Type B pancreatic cell (in vitro differentiated cells): ENCODE data around the gene OR2Y1. TPM values are rescaled to one million over a fixed set of nuclear protein-coding genes. Genes with fewer than 3 reads are reported as not detected.
"Not testable (repeated sequence)": the region's sequence is repeated elsewhere in the genome, so short reads cannot be mapped to it uniquely, and the experiment has no call there.

Experiments used
- DNase-seq: peaks from one replicate; pipeline ENCODE4 v3.0.0; 2021; ENCODE audit warnings: mixed read lengths; ENCODE audit not compliant: unreplicated experiment; ENCODE audit errors: extremely low spot score
- H3K27ac Mint-ChIP-seq: 2 replicates; pipeline ENCODE4 v1.8.0; 2021; ENCODE audit warnings: mild to moderate bottlenecking, mixed read lengths
- H3K27me3 Mint-ChIP-seq: 2 replicates; pipeline ENCODE4 v1.8.0; 2021; ENCODE audit warnings: mixed read lengths
- H3K36me3 Mint-ChIP-seq: 2 replicates; pipeline ENCODE4 v1.8.0; 2021; ENCODE audit warnings: mixed read lengths
- H3K4me1 Mint-ChIP-seq: one replicate; pipeline ENCODE4 v1.8.0; 2021; ENCODE audit warnings: mixed read lengths; ENCODE audit not compliant: unreplicated experiment
- H3K4me3 Mint-ChIP-seq: 2 replicates; pipeline ENCODE4 v1.8.0; 2021; ENCODE audit warnings: mild to moderate bottlenecking, mixed read lengths
- H3K9me3 Mint-ChIP-seq: 2 replicates; pipeline ENCODE4 v1.8.0; 2021; ENCODE audit warnings: mixed read lengths
- CTCF ChIP-seq: fragments of 200-600 bp; sonication (generic); conservative IDR thresholded peaks from 2 replicates; pipeline ENCODE4 v1.5.0; 2021; ENCODE audit warnings: antibody characterized with exemption, mild to moderate bottlenecking
- total RNA-seq: library from RNA; stranded (reverse); gene quantifications from 2 replicates; pipeline ENCODE4 v1.2.1, GENCODE V29; 2021; ENCODE audit warnings: low replicate concordance

Gene OR2Y1
- total RNA-seq, 1 donor from 2014 or later: not detected

GRCh38 chr5:180755601-180756000, 15.7 kb upstream of the OR2Y1 start:
- no peak for TF ChIP-seq CTCF
- Mint-ChIP-seq H3K9me3 (peaks cover 13% of the 10 kb centered on the region), H3K27me3 (peaks cover 23% of the 10 kb centered on the region), H3K4me1 (no peaks in the 10 kb centered on the region), H3K36me3 (no peaks in the 10 kb centered on the region), H3K27ac (no peak overlapping the region), H3K4me3 (no peak overlapping the region)
- no peak for DNase-seq

- H3K9me3 Mint-ChIP-seq: no peaks in the 10 kb centered on the region
- DNase-seq: no peak
Observed at GRCh38 chr5:180744253-180744652, 4.4 kb upstream of the OR2Y1 start.

DNA sequence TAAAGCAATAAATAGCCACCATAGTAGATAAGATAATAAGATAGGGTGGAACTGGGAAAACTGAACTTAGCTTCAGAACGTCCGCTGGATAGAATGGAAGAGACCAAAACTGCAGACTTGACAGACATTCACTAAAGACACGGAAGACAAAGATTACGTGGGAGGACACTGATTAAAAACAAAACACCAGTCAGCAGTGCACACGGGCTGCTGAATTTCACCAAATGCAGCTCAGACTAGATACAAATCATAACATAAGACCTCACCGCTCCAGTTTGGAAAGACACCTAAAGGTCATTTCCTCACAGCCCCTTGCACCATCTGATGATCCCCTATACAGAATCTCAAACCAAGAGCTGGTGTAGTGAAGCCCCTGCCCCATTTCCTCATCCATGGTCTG, 2.9 kb upstream of the OR2Y1 start:
- no peak for DNase-seq
- Mint-ChIP-seq H3K27me3 (peaks cover 45% of the 10 kb centered on the region), H3K4me1 (no peaks in the 10 kb centered on the region), H3K27ac (no peak overlapping the region), H3K9me3 (no peaks in the 10 kb centered on the region), H3K36me3 (no peaks in the 10 kb centered on the region), H3K4me3 (no peak overlapping the region)
- TF ChIP-seq CTCF: no peak

More at GRCh38 chr5:180744253-180744652, 4.4 kb upstream of the OR2Y1 start:
- Mint-ChIP-seq H3K27ac (no peak overlapping the region), H3K27me3 (peaks cover 43% of the 10 kb centered on the region), H3K4me1 (no peaks in the 10 kb centered on the region), H3K4me3 (no peak overlapping the region), H3K36me3 (no peaks in the 10 kb centered on the region)
- TF ChIP-seq CTCF: no peak

DNA sequence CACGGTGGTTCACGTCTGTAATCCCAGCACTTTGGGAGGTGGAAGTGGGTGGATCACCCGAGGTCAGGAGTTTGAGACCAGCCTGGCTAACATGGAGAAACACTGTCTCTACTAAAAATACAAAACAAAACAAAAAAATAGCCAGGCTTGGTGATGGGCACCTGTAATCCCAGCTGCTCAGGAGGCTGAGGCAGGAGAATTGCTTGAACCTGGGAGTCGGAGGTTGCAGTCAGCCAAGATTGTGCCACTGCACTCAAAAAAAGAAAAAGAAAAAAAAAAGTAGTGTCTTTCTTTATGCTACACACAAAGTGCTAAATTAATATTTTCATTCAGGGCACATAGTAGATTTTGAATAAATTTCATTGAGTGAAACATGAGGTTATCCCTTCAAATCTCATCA, 1.1 kb upstream of the OR2Y1 start:
- DNase-seq, H3K4me1 Mint-ChIP-seq, H3K27ac Mint-ChIP-seq, H3K4me3 Mint-ChIP-seq, H3K36me3 Mint-ChIP-seq, H3K9me3 Mint-ChIP-seq: not testable (repeated sequence)
- peaks cover 49% of the 10 kb centered on the region for H3K27me3 Mint-ChIP-seq

- no peak for DNase-seq
- Mint-ChIP-seq H3K4me1 (no peaks in the 10 kb centered on the region), H3K27me3 (peaks cover 60% of the 10 kb centered on the region), H3K27ac (no peak overlapping the region), H3K36me3 (no peaks in the 10 kb centered on the region), H3K4me3 (no peak overlapping the region), H3K9me3 (no peaks in the 10 kb centered on the region)
- TF ChIP-seq CTCF: no peak
Observed at GRCh38 chr5:180739271-180739670, 587 bp downstream of the OR2Y1 start.

- Mint-ChIP-seq H3K27ac (no peak overlapping the region), H3K4me1 (no peaks in the 10 kb centered on the region), H3K9me3 (no peaks in the 10 kb centered on the region), H3K27me3 (peaks cover 72% of the 10 kb centered on the region), H3K4me3 (no peak overlapping the region), H3K36me3 (no peaks in the 10 kb centered on the region)
- no peak for DNase-seq
- TF ChIP-seq CTCF: no peak
Observed at GRCh38 chr5:180736536-180736935, 3.3 kb downstream of the OR2Y1 start.
